ENCODE results near the gene KRTAP10-12. TPM values are rescaled to one million over a fixed set of nuclear protein-coding genes. Genes with fewer than 3 reads are reported as not detected.

The KRTAP10-12 gene
- total and polyA plus RNA-seq, 10 of the 15 experiments (the other 5 are each of a cell fraction or from before 2014, with no cell fraction given) = not detected

- ChIA-PET POLR2A (no interaction called here), SMC1A (ENCODE audit: uncharacterized antibody, unreplicated experiment) (no interaction called here), RAD21 (ENCODE audit: unreplicated experiment) (no interaction called here), CTCF (no interaction called here)
- no peak for DNase-seq (ENCODE audit: low read depth, low spot score)
- Histone ChIP-seq H3K27me3 (replicated peaks in 1 of 2; ENCODE audit: control insufficient read depth in 2 of 2, insufficient read depth in 2 of 2, low read length in 1 of 2) (peaks cover 8 to 12% of the 10 kb centered on the region in 2 experiments; a peak in 3 of 4 replicates), H3K9ac (ENCODE audit: control insufficient read depth, insufficient read depth, low read length) (no peak overlapping the region), H3K4me1 (ENCODE audit: control insufficient read depth, insufficient read depth, low read length) (no peaks in the 10 kb centered on the region), H3K4me3 (no peak overlapping the region), H3K79me2 (ENCODE audit: control insufficient read depth, insufficient read depth, low read length) (no peaks in the 10 kb centered on the region), H3K9me3 (replicated peaks; ENCODE audit: control insufficient read depth, insufficient read depth, low read length) (peaks cover 6% of the 10 kb centered on the region; the same call in 1 of the 3 replicates), H3K4me2 (ENCODE audit: control insufficient read depth, insufficient read depth) (no peak overlapping the region), H3K36me3 (ENCODE audit: control insufficient read depth in 2 of 2, insufficient read depth in 2 of 2, low read length in 1 of 2) (no peaks in the 10 kb centered on the region), H3K27ac (ENCODE audit: control insufficient read depth, insufficient read depth) (no peak overlapping the region), H4K20me1 (ENCODE audit: control insufficient read depth, insufficient read depth) (no peaks in the 10 kb centered on the region), H2AFZ (ENCODE audit: control insufficient read depth, low read depth, low read length) (no peak overlapping the region)
- no peak for FAIRE-seq
- intact Hi-C loops (cut with micrococcal nuclease; ENCODE audit: unreplicated experiment) (no loop called here), in situ Hi-C loops (cut with MboI) (no loop called here)
- TF ChIP-seq NR2C2 (IDR thresholded peaks at IDR 0.05; ENCODE audit: borderline replicate concordance, control insufficient read depth, insufficient read length, low read depth) (no peak), ZNF384 (IDR thresholded peaks at IDR 0.05; ENCODE audit: borderline replicate concordance, low read depth, low read length) (no peak), ZNF24 (IDR thresholded peaks at IDR 0.05) (no peak), SUZ12 (IDR thresholded peaks at IDR 0.05; ENCODE audit: unreplicated experiment) (no peak)
- TF ChIP-seq, protein P1, sequence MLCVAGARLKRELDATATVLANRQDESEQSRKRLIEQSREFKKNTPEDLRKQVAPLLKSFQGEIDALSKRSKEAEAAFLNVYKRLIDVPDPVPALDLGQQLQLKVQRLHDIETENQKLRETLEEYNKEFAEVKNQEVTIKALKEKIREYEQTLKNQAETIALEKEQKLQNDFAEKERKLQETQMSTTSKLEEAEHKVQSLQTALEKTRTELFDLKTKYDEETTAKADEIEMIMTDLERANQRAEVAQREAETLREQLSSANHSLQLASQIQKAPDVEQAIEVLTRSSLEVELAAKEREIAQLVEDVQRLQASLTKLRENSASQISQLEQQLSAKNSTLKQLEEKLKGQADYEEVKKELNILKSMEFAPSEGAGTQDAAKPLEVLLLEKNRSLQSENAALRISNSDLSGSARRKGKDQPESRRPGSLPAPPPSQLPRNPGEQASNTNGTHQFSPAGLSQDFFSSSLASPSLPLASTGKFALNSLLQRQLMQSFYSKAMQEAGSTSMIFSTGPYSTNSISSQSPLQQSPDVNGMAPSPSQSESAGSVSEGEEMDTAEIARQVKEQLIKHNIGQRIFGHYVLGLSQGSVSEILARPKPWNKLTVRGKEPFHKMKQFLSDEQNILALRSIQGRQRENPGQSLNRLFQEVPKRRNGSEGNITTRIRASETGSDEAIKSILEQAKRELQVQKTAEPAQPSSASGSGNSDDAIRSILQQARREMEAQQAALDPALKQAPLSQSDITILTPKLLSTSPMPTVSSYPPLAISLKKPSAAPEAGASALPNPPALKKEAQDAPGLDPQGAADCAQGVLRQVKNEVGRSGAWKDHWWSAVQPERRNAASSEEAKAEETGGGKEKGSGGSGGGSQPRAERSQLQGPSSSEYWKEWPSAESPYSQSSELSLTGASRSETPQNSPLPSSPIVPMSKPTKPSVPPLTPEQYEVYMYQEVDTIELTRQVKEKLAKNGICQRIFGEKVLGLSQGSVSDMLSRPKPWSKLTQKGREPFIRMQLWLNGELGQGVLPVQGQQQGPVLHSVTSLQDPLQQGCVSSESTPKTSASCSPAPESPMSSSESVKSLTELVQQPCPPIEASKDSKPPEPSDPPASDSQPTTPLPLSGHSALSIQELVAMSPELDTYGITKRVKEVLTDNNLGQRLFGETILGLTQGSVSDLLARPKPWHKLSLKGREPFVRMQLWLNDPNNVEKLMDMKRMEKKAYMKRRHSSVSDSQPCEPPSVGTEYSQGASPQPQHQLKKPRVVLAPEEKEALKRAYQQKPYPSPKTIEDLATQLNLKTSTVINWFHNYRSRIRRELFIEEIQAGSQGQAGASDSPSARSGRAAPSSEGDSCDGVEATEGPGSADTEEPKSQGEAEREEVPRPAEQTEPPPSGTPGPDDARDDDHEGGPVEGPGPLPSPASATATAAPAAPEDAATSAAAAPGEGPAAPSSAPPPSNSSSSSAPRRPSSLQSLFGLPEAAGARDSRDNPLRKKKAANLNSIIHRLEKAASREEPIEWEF (IDR thresholded peaks at IDR 0.05; ENCODE audit: insufficient replicate concordance, low read depth, low read length) = no peak
- no peak for ATAC-seq
- 56% methylated on average over 34 of the region's 46 CpGs for WGBS (ENCODE audit: insufficient coverage, insufficient replicate concordance, low lambda C conversion rate, missing lambda C conversion rate)
- no TSS peak for BruUV-seq (replicated peaks)
These were observed 10.0 kb downstream of the KRTAP10-12 start for GRCh38 chr21:44706706-44707581.
